MG63 (cell line): ENCODE results near the gene BRINP3. TPM values are rescaled to one million over a fixed set of nuclear protein-coding genes. Genes with fewer than 3 reads are reported as not detected.

Experiments
- DNase-seq: peaks from one replicate; pipeline ENCODE4 v3.0.0-alpha.2; 2020
- H3K27me3 ChIP-seq: fragments of 250-450 bp; sonication (Bioruptor Pico); 2 replicates; pipeline ENCODE4 v1.5.1; 2020; ENCODE audit warnings: mild to moderate bottlenecking, moderate library complexity
- H3K36me3 ChIP-seq: fragments of 250-450 bp; sonication (Bioruptor Pico); 2 replicates; pipeline ENCODE4 v1.5.1; 2020; ENCODE audit warnings: mild to moderate bottlenecking, moderate library complexity
- H3K4me3 ChIP-seq: fragments of 250-450 bp; sonication (Bioruptor Pico); 2 replicates; pipeline ENCODE4 v1.5.1; 2020; ENCODE audit warnings: mild to moderate bottlenecking, moderate library complexity
- H3K9me3 ChIP-seq: fragments of 250-450 bp; sonication (Bioruptor Pico); 2 replicates; pipeline ENCODE4 v1.5.1; 2020; ENCODE audit warnings: mild to moderate bottlenecking, moderate library complexity
- total RNA-seq: library from RNA; depleted of rRNA; stranded (reverse); fragments of >200 nt; shearing (Covaris generic); gene quantifications from 2 replicates; pipeline ENCODE4 v1.2.3, GENCODE V29; 2014; ENCODE audit warnings: low replicate concordance

Gene BRINP3
- total RNA-seq, 1 experiment from 2014 or later, result not detected

DNA sequence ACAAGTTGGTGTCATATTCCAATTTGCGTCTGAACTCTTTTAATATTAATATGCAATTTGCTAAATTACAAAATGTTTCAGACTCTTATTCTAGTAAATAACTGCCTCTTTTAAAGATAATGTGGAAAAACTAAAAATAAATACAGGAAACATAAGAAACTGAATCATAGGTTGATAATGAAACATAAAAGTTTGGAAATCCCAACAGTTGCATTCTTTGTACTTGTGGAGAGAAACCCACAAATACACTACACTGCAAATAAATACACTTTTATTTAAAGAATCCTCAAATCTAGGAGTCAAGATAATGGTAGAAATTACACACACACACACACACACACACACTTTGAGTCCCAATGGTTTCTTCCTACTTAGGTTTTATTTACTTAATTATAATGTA is 5.2 kb downstream of the BRINP3 start:
- Histone ChIP-seq H3K36me3 (no peaks in the 10 kb centered on the region), H3K4me3 (no peak overlapping the region), H3K9me3 (no peaks in the 10 kb centered on the region), H3K27me3 (no peaks in the 10 kb centered on the region; the same call in 1 of the 2 replicates)
- DNase-seq, result no peak

DNA sequence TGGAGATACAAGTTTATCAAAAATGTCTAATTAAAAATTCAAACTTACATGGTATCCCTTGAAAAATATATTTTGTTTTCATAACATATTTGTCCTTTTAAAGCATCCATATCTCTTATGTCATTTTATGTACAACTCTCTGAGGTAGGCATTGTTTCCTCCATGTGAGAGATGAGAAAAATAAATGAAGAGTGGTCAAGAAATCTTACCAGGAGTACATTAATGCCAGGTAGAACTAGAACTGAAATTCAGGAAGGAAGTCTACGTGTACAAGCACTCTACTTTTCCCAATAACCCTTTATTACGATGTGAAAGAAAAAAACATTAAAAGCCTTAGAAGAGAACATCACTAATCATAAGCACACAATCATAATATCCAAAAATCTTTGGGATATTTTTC is 5.6 kb downstream of the BRINP3 start:
- Histone ChIP-seq H3K27me3 (no peaks in the 10 kb centered on the region), H3K9me3 (no peaks in the 10 kb centered on the region), H3K36me3 (no peaks in the 10 kb centered on the region), H3K4me3 (no peak overlapping the region)
- DNase-seq, result no peak

DNA sequence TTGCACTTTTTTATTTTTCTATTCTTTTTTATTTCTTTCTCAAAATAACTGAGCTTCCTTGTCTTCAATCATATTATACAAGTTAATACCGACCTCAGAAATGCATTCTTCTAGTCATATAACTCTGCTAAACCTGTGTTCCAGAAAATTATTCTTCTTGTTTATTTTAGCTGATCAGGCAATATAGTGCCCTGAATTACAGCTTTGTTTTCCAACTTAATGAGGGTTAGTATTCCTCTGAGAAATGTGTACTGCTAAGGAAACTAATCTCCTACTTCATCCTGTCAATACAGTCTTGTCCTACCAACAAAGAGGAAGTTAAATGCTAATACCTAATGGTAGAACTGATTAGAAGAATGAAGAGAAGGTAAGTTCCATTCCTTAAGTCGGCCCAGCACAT is 13.0 kb downstream of the BRINP3 start:
- DNase-seq, result no peak
- H3K9me3 ChIP-seq, result no peaks in the 10 kb centered on the region
- no peaks in the 10 kb centered on the region for H3K36me3 ChIP-seq
- H3K27me3 ChIP-seq, result no peaks in the 10 kb centered on the region
- H3K4me3 ChIP-seq, result no peak overlapping the region

DNA sequence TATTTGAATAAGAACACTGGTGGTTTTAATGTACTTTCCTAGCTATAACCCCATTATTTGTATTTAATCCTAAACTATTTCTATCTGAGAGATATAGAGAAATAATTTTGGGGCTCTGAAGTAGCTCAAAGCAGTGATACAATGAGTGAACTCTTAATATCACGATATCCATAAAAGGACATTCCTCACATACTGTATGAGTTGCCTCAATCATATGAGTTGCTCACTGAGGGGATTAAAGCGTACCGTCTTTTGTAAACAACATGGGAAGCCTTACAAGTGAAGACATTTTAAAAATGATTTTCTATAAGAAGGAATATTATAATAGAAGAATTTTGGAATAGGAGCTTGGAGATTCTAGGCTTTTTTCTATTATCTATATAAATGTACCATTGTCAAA is 21.5 kb downstream of the BRINP3 start:
- DNase-seq, result no peak
- H3K27me3 ChIP-seq, result no peaks in the 10 kb centered on the region
- H3K9me3 ChIP-seq, result no peaks in the 10 kb centered on the region
- no peaks in the 10 kb centered on the region for H3K36me3 ChIP-seq
- H3K4me3 ChIP-seq, result no peak overlapping the region

DNA sequence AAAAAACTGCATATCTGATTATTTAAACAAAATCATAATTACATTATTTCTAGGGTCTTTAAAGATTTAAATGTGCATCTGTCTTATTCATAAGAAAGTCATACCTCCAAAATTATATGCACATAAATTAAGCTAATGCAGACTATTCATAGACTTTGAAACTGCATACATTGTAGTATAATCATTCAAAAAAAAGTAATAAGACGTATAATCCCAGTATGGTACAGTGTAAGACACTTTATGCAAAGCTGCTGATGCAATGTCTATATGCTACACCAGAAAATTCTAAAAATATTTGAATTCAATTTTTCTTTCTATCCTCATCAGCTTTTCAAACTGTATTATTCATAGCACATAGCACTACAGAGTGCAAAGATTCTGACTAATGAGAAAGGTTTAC is 22.0 kb downstream of the BRINP3 start:
- Histone ChIP-seq H3K9me3 (no peaks in the 10 kb centered on the region), H3K27me3 (no peaks in the 10 kb centered on the region), H3K4me3 (no peak overlapping the region), H3K36me3 (no peaks in the 10 kb centered on the region)
- DNase-seq, result no peak

DNA sequence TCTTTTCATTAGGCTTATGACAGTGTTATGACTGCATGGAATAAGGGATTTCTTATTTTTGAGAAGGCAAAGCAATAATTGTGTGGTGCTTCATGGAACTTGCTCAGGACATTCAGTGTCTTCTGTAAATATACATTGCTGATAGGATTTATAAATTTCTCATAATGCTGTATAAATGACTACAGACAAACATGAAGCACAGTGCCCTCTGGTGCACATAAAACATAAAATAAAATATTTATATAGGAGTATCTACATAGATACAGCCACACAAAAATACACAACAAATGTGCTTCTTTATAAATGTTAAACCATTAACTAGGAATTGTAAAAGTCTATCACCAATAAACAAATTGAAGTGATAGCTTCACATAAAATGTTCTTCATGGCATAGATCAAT is 24.1 kb downstream of the BRINP3 start:
- Histone ChIP-seq H3K4me3 (no peak overlapping the region), H3K36me3 (no peaks in the 10 kb centered on the region), H3K27me3 (no peaks in the 10 kb centered on the region), H3K9me3 (no peaks in the 10 kb centered on the region)
- DNase-seq, result no peak

DNA sequence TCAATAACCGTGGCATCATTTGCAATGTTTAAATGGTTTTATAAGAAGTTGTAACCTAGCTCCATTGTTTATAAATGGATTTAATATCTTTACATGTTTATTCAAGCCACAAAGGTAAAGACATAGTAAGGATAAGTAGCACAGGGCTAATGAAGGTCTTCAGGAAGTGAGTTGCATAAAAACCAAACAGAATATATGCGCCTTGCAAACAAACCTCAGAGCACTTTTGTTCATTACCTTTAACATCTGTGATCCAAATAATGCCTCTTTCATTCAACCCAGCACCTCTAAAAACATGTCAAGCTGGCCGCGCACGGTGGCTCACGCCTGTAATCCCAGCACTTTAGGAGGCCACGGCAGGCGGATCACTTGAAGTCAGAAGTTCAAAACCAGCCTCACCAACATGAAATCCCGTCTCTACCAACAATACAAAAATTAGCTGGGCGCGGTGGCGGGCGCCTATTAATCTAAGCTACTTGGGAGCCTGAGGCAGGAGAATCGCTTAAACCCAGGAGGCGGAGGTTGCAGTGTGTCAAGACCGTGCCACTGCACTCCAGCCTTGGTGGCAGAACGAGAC is 25.3 kb downstream of the BRINP3 start:
- DNase-seq, result no peak
- Histone ChIP-seq H3K9me3 (no peaks in the 10 kb centered on the region), H3K36me3 (no peaks in the 10 kb centered on the region), H3K27me3 (no peaks in the 10 kb centered on the region), H3K4me3 (no peak overlapping the region)

DNA sequence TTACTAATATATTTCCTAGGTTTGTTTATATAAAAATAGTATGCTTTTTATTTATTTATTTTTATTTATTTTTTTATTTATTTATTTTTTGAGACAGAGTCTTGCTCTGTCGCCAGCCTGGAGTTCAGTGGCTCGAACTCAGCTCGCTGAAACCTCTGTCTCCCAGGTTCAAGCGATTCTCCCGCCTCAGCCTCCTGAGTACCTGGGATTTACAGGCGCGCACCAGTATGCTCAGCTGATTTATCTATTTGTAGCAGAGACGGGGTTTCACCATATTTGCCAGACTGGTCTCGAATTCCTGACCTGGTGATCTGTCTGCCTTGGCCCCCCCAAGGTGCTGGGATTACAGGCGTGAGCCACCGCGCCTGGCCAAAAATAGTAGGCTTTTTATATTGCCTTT is 33.2 kb downstream of the BRINP3 start:
- Histone ChIP-seq H3K4me3 (no peak overlapping the region), H3K36me3 (no peaks in the 10 kb centered on the region), H3K27me3 (no peaks in the 10 kb centered on the region), H3K9me3 (no peaks in the 10 kb centered on the region)
- no peak for DNase-seq

DNA sequence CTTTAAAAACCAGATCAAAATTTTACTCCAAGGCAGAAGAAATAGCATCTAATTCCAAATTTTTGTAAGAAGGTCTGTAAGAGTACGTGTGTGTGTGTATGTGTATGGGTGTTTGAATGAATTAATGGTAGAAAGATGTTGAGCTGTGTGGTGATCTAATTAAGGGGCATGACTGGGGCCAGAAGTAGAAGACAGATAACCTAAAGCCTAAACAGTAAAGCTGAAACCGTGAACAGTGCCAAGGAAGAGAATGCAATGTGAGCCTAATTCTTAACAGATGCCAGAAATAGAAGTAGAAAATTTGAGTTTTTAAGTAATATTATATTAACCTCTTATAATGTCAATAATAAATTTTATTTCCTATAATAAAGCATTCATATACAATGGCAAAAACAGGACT is 38.2 kb downstream of the BRINP3 start:
- no peak for DNase-seq
- no peaks in the 10 kb centered on the region for H3K27me3 ChIP-seq
- H3K4me3 ChIP-seq, result no peak overlapping the region
- H3K36me3 ChIP-seq, result no peaks in the 10 kb centered on the region
- H3K9me3 ChIP-seq, result no peaks in the 10 kb centered on the region

DNA sequence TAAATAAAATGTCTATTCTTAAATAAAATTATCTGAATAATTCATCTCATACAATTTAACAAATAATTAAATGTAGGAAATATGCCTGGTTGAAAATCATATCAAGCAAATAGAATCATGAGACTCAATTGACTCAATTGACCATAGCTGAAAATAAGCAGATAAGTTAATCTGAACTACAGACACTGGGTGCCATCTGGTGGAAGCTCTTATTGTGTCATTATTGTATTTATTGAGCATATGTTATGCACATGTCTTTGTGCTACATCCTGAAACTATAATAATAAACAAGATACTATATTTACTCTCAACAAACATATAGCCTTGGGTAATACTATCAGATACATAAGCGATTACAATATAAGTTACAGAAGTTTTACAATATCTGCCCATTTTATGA is 41.0 kb downstream of the BRINP3 start:
- no peaks in the 10 kb centered on the region for H3K27me3 ChIP-seq

DNA sequence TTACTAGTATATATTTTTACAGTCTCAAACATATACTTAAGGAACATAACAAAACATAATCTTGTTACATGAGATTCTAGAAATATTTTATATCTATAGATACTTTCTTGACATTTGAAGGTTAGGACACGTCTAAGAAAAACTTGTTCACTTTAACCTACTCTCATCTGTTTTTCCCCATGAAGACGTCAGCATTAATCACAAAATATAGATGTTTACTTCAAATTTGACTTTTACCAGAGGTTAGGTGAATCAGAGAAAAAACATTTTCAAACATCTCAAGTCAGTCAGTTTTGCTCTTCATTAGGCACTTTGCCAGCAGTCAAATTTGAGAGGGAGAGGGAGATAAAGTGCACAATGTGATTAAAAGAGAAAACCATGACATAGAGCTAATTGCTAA is 47.7 kb downstream of the BRINP3 start:
- H3K9me3 ChIP-seq, result no peaks in the 10 kb centered on the region
- DNase-seq, result no peak
- no peaks in the 10 kb centered on the region for H3K27me3 ChIP-seq
- H3K36me3 ChIP-seq, result no peaks in the 10 kb centered on the region
- no peak overlapping the region for H3K4me3 ChIP-seq

More for the DNA sequence above, 41.0 kb downstream of the BRINP3 start:
- DNase-seq, result no peak
- Histone ChIP-seq H3K36me3 (no peaks in the 10 kb centered on the region), H3K9me3 (no peaks in the 10 kb centered on the region), H3K4me3 (no peak overlapping the region)

DNA sequence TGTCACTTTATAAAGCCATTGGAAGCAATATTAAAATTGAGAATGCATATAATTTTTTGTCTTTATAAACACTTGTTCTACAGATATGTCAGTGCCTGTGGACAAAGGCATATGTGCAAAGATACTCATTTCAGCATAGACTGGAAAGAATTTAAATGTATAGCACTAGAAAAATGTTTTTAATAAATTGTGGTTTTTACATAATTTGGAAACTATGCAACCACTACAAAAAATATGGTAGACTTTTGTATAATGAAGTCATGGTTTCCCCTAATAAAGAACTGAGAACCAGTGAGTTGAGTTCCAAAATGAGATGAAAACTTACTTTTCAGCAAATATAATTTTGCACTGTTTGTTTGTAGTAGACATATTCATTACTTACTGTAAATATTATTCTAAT is 48.5 kb downstream of the BRINP3 start:
- no peak for DNase-seq
- Histone ChIP-seq H3K27me3 (no peaks in the 10 kb centered on the region), H3K9me3 (no peaks in the 10 kb centered on the region), H3K4me3 (no peak overlapping the region), H3K36me3 (no peaks in the 10 kb centered on the region)

DNA sequence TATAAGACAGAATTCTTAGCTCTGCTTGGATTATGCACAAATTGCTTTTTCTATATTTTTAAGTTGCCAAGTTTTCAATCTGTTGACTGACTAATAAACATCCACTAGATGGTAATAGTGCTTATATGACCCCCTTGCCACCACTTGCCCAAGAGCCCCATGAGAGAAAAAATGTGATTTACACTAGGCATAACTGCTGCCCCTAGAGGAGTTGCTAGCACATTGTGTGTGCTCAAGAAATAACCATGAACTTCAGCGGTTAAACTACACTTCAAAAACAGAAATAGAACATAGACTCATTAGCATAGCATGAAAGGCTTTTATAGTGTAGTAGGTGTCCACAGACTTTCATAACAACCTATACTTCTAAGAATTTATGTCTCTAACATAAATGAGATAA is 61.4 kb downstream of the BRINP3 start:
- Histone ChIP-seq H3K36me3 (no peaks in the 10 kb centered on the region), H3K27me3 (no peaks in the 10 kb centered on the region), H3K9me3 (no peaks in the 10 kb centered on the region), H3K4me3 (no peak overlapping the region)
- DNase-seq, result no peak

DNA sequence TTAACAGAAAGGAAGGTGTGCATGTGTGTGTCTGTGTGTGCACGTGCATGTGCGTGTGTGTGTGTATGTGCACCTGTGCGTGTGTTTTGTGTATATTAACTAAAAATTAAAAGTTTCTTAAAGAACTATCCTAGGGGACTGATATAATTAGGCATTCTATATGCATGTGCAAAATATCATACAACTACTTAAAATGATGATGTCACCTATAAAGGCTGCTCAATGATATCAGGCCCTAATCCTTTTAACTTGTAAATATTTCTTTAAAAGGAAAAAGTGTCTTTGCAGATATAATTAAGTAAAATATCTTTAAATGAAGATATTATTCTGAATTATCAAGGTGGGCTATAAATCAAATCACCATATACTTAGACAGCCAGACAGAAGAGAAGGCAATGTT is 64.5 kb downstream of the BRINP3 start:
- no peak for DNase-seq
- H3K9me3 ChIP-seq, result no peaks in the 10 kb centered on the region
- H3K4me3 ChIP-seq, result no peak overlapping the region
- H3K27me3 ChIP-seq, result no peaks in the 10 kb centered on the region
- no peaks in the 10 kb centered on the region for H3K36me3 ChIP-seq

DNA sequence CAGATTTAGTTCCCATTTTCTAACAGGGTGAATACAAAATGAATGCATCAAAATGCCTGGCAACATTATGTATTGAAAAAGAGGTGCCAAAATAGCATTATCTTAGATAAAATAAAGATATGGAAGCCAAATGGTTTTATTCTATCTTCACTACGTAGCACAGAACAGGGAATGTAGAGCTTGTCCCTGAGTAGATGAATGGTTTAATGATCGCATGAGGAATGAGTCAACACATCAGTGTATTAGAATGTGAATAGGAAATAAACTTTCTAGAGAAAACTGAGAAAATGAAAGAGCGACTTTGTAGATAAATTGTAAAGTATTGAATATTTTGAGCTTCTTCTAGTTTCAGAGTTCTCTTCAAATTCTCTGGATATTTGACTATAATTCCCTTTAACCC is 74.3 kb downstream of the BRINP3 start:
- Histone ChIP-seq H3K27me3 (no peaks in the 10 kb centered on the region), H3K36me3 (no peaks in the 10 kb centered on the region), H3K4me3 (no peak overlapping the region), H3K9me3 (no peaks in the 10 kb centered on the region)
- DNase-seq, result no peak

DNA sequence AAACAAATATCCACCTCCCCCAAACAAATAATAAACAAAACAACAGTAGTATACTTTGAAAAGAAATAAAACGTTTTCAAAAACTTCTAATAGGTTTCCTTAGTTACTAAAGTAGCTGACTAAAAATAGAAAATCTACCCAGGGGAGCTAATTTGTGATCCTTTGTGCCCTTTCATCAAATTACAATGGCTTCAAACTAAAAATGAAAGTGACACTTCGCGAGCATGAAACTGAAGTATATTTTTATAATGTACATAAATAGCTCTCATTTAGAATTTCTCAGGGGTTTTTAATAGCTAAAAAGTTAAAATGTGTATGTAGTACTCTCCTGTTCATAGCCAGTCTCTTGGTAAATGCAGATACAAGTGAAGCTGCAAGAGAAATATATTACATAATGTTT is 78.4 kb downstream of the BRINP3 start:
- Histone ChIP-seq H3K4me3 (no peak overlapping the region), H3K9me3 (no peaks in the 10 kb centered on the region), H3K36me3 (no peaks in the 10 kb centered on the region), H3K27me3 (no peaks in the 10 kb centered on the region)
- DNase-seq, result no peak

DNA sequence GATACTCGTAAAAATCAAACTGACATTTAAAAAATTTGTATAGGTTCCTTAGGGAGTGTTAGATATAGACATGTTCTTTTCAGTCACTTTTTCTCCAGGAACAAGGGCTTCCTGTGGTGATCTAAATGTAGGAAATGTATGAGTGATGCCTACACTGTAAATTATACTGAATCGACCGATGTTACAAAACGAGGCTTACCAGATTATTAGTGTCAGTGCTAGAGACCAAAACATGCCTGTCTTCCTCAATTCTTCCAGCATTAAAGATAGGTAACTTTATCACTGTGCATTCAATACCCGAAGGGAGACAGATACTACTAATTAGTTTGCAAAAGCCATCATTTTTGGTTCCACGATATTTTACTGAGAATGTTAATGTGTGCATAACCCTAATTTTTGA is 86.1 kb downstream of the BRINP3 start:
- H3K4me3 ChIP-seq, result no peak overlapping the region
- H3K9me3 ChIP-seq, result no peaks in the 10 kb centered on the region
- no peaks in the 10 kb centered on the region for H3K36me3 ChIP-seq
- no peak for DNase-seq
- no peaks in the 10 kb centered on the region for H3K27me3 ChIP-seq

DNA sequence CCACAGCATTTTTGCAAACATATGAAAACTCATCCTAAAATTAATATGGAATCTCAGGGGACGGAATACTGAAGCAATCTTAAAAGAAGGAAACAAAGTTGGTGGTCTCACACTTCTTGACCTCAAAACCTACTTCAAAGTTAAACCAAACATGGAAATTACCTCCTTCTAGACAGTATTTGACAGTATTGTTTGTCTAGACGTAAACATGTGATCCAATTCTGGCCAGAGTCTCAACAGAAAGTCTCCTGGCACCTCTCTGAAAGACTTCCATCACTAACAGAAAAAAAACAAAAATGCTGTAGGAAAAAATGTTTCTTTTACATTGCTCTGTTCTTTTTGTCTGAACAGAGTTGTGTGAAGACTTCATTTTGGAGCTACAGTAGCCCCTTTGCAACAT is 99.7 kb downstream of the BRINP3 start:
- DNase-seq, result no peak
- H3K36me3 ChIP-seq, result no peaks in the 10 kb centered on the region
- H3K4me3 ChIP-seq, result no peak overlapping the region
- no peaks in the 10 kb centered on the region for H3K9me3 ChIP-seq
- no peaks in the 10 kb centered on the region for H3K27me3 ChIP-seq

DNA sequence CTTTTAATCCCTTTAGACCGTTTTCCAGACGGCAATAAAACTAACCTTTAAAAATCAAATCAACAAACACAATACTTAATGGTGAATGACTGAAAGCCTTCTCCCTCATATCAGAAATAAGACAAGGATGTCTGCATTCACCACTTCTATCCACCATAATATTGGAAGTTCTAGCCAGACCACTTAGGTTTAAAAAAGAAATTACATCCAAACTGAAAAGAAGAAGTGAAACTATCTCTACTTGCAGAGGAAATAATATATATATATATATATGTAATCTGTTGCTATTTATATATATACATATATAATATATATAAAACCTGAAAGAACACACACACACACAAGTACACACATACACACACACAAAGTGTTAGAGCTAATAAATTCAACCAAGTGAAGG is 100.4 kb downstream of the BRINP3 start:
- H3K36me3 ChIP-seq, result no peaks in the 10 kb centered on the region
- H3K4me3 ChIP-seq, result no peak overlapping the region
- no peaks in the 10 kb centered on the region for H3K27me3 ChIP-seq
- DNase-seq, result no peak
- H3K9me3 ChIP-seq, result no peaks in the 10 kb centered on the region
